ENCODE data around the gene DOLPP1.

The DOLPP1 gene

DNA sequence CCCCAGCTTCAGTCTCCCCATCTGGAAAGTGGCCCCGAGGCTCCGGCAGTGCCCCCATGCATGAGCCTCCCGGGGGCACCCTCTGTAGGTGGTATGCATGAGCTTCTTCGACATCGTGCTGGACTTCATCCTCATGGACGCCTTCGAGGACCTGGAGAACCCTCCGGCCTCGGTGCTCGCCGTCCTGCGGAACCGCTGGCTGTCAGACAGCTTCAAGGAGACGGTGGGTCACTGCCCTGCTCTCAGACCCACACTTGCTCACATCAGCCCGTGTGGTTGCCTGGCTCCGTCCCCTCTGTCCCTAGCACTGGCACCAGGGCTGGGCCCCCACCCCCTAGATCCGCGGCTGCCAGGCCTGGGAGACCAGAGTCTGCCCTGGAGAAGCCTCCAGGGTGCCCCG is 12.8 kb upstream of the DOLPP1 start:
- H3K79me2 ChIP-seq (ENCODE audit: control insufficient read depth, insufficient read depth, low read length, unreplicated experiment) = no peaks in the 10 kb centered on the region
- no peak overlapping the region for H3K4me3 ChIP-seq (ENCODE audit: low read depth, low read length)
- no peak overlapping the region for H2AFZ ChIP-seq (ENCODE audit: low read length, unreplicated experiment)
- no peak overlapping the region for H3K27ac ChIP-seq (ENCODE audit: low read depth, low read length)
- H3K36me3 ChIP-seq (ENCODE audit: insufficient read depth, low read length) = 0 out of 2 replicates have a peak, but pooled peaks cover 2% of the 10 kb centered on the region
- H3K27me3 ChIP-seq (ENCODE audit: insufficient read depth, low read length) = no peaks in the 10 kb centered on the region
- H3K4me1 ChIP-seq (ENCODE audit: control insufficient read depth, insufficient read depth, low read length, unreplicated experiment) = no peaks in the 10 kb centered on the region

DNA sequence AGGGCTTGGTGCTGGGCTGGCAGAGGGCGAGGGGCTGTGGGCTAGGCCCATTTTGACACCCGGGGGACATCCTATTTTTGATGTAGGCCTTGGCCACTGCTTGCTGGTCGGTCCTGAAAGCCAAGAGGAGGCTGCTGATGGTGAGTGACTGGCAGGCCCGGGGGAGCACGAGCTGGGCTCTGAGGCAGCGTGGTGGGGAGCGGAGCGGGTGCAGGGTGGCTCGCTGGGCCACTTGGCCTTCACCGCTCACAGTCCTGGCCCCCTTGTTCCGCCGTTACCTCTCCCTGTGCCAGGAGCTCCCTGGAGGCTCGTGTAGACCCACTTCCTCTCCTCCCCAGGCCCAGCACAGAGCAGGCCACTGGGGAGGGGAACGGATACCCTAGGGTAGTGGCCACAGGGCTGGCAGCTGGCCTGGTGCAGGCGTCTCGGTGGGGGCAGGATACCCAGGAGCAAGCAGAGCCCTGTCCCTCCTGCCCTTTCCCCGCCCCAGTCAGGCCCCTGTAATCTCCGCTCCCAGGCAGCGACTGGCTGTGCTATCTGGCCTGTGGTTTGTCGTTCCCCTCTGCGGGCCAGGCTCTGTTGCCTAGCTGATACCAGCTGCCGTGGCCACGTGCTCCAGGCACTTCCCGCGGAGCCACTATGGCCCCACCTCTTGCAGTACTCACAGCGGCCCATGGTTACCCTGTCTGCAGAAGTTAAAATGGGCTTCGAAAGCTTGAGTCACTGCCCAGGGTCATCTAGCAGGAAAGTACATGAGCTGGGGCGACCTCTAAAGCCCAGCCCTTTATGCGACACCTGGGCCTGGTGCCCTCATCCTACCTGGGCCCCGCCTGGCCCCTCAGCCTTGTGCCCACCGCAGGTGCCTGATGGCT is 11.7 kb upstream of the DOLPP1 start:
- no peaks in the 10 kb centered on the region for H3K4me1 ChIP-seq (ENCODE audit: control insufficient read depth, insufficient read depth, low read length, unreplicated experiment)
- H3K79me2 ChIP-seq (ENCODE audit: control insufficient read depth, insufficient read depth, low read length, unreplicated experiment) = no peaks in the 10 kb centered on the region
- no peak overlapping the region for H3K4me3 ChIP-seq (ENCODE audit: low read depth, low read length)
- H3K27me3 ChIP-seq (ENCODE audit: insufficient read depth, low read length) = no peaks in the 10 kb centered on the region
- 0 out of 2 replicates have a peak, but pooled peaks cover 2% of the 10 kb centered on the region for H3K36me3 ChIP-seq (ENCODE audit: insufficient read depth, low read length)
- no peak overlapping the region for H3K27ac ChIP-seq (ENCODE audit: low read depth, low read length)
- no peak overlapping the region for H2AFZ ChIP-seq (ENCODE audit: low read length, unreplicated experiment)

DNA sequence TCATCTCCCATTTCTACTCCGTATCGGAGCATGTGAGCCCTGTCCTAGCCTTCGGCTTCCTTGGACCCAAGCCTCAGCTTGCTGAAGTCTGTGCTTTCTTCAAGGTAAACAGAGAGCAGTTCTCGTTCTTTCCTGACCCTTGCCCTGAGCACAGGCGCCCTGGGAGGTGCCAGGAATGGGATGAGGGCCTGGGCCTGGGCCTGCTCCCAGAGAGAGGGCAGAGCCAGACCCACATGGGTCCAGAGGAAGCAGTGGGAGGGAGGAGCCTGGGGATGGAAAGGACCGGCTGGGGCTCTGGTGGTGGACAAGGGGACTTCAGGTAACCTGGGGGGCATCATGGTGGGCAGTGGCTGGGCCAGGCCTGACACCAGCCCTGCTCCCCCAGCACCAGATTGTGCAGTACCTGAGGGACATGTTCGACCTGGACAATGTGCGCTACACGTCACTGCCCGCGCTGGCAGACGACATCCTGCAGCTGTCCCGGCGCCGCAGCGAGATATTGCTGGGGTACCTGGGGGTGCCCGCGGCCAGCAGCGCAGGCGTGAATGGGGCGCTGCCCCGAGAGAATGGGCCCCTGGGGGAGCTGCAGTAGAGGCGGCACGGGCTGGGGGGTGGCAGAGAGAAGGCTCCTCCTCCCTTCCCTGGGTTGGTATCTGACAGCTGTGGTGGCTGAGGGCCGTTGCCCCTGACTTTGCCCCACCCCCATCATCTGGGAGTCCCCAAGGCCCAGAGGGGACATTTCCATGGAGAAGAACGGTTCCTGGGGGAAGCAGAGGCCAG is 10.9 kb upstream of the DOLPP1 start:
- H2AFZ ChIP-seq (ENCODE audit: low read length, unreplicated experiment) = no peak overlapping the region
- 0 out of 2 replicates have a peak, but pooled peaks cover 2% of the 10 kb centered on the region for H3K36me3 ChIP-seq (ENCODE audit: insufficient read depth, low read length)
- H3K79me2 ChIP-seq (ENCODE audit: control insufficient read depth, insufficient read depth, low read length, unreplicated experiment) = no peaks in the 10 kb centered on the region
- H3K27me3 ChIP-seq (ENCODE audit: insufficient read depth, low read length) = no peaks in the 10 kb centered on the region
- no peaks in the 10 kb centered on the region for H3K4me1 ChIP-seq (ENCODE audit: control insufficient read depth, insufficient read depth, low read length, unreplicated experiment)
- H3K27ac ChIP-seq (ENCODE audit: low read depth, low read length) = no peak overlapping the region
- H3K4me3 ChIP-seq (ENCODE audit: low read depth, low read length) = no peak overlapping the region

DNA sequence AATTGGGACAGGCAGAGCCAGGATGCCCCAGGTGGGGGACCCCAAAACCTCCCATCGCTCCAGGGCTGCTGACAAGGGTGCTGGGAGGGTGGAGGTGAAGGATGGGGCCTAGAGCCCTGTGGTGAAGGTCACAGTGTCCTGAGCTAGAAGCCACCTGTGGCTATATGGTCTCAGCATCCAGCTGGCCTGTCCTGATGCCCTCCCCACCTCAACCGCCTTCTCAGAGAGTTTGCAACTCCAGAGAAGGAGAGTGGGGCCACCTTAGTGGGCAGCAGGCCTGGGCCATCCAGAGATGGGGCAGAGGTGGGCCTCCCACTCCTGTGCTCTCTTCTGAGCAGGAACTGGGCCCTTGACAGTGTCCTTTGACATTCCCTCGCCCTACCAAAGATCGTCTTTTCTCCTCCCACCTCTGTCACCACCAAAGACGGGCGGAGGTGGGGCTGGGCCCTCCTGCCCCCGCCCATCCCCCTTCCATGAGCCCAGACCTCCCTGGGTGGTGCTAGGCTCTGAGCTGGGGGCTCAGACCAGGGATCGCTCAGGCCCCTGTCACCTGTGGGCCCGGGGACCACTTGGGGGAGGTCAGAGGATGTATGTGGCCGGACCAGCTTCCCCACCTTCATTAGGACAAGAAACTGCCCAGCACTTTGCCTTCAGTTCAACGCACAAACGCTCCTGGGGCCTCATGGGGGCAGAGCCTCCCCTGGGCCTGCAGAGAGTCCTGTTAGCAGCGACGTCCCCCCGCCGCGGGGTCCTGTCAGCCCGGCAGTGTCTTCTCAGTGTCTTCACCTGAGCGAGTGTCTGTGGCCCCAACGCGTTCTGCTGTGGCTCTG is 10.0 kb upstream of the DOLPP1 start:
- Histone ChIP-seq H3K27ac (ENCODE audit: low read depth, low read length) (no peak overlapping the region), H3K36me3 (ENCODE audit: insufficient read depth, low read length) (no peaks in the 10 kb centered on the region), H3K27me3 (ENCODE audit: insufficient read depth, low read length) (no peaks in the 10 kb centered on the region), H3K79me2 (ENCODE audit: control insufficient read depth, insufficient read depth, low read length, unreplicated experiment) (no peaks in the 10 kb centered on the region), H2AFZ (ENCODE audit: low read length, unreplicated experiment) (no peak overlapping the region), H3K4me3 (ENCODE audit: low read depth, low read length) (no peak overlapping the region), H3K4me1 (ENCODE audit: control insufficient read depth, insufficient read depth, low read length, unreplicated experiment) (no peaks in the 10 kb centered on the region)

DNA sequence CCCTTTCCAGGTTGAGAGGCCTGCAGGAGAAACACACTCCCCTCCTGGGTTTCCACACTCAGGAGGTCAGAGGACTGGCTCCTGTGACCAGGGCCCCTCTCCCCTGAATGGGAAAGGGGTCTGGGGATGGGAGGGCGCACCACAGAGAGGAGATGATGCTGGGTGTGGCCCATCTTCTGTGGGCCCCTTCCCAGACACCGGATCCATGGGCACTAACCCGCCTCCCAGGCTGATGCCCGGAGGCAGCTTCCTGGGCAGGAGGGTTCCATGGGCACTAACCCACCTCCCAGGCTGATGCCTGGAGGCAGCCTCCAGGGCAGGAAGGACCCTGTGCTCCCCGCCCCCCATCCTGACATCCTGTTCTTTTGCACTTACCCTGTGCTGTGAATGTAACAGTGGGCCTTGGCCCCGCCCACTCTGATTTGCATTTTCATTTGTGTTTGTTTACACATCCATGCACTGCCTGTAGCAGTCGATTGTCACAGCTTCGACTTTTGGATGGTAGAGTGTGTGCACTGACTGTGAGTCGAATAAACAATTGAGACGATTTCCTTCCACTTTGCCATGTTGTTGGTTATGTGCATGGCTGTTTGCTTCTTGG is 9.3 kb upstream of the DOLPP1 start:
- Histone ChIP-seq H3K36me3 (ENCODE audit: insufficient read depth, low read length) (no peaks in the 10 kb centered on the region), H2AFZ (ENCODE audit: low read length, unreplicated experiment) (no peak overlapping the region), H3K4me1 (ENCODE audit: control insufficient read depth, insufficient read depth, low read length, unreplicated experiment) (no peaks in the 10 kb centered on the region), H3K79me2 (ENCODE audit: control insufficient read depth, insufficient read depth, low read length, unreplicated experiment) (no peaks in the 10 kb centered on the region), H3K27ac (ENCODE audit: low read depth, low read length) (no peak overlapping the region), H3K27me3 (ENCODE audit: insufficient read depth, low read length) (no peaks in the 10 kb centered on the region), H3K4me3 (ENCODE audit: low read depth, low read length) (no peak overlapping the region)

DNA sequence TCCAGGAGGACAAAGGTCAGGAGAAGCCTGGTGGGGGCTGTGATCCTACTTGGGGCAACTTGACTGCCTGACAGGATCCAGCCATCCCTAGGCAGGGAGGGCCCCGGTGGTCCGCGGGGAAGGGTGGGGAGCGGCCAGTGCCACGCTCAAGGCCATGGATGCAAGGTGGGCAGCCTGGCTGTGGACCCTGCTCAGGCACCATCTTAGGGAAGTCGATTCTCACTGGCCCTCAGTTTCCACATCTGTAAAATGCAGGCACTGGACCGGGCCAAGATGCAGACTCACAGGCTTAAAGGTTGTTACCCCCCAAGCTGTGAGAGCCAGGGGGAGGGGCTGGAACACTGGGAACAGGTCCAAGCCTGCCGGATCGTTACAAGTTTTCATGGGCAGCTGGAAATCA is 8.7 kb upstream of the DOLPP1 start:
- H3K4me1 ChIP-seq (ENCODE audit: control insufficient read depth, insufficient read depth, low read length, unreplicated experiment) = no peaks in the 10 kb centered on the region
- no peak overlapping the region for H3K27ac ChIP-seq (ENCODE audit: low read depth, low read length)
- H3K36me3 ChIP-seq (ENCODE audit: insufficient read depth, low read length) = no peaks in the 10 kb centered on the region
- no peaks in the 10 kb centered on the region for H3K79me2 ChIP-seq (ENCODE audit: control insufficient read depth, insufficient read depth, low read length, unreplicated experiment)
- no peak overlapping the region for H2AFZ ChIP-seq (ENCODE audit: low read length, unreplicated experiment)
- H3K4me3 ChIP-seq (ENCODE audit: low read depth, low read length) = no peak overlapping the region
- H3K27me3 ChIP-seq (ENCODE audit: insufficient read depth, low read length) = no peaks in the 10 kb centered on the region

DNA sequence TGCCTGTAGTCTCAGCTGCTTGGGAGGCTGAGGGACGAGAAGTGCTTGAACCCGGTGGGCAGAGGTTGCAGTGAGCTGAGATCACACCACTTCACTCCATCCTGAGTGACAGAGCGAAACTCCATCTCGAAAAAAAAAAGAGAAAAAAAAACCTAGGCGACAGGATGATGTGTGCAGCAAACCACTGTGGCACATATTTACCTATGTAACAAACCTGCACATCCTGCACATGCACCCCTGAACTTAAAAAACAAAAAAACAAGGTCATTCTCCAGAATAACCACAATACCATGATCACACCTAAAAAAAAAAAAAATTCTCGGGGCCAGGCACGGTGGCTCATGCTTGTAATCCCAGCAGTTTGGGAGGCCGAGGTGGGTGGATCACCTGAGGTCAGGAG is 7.5 kb upstream of the DOLPP1 start:
- H3K79me2 ChIP-seq (ENCODE audit: control insufficient read depth, insufficient read depth, low read length, unreplicated experiment) = no peaks in the 10 kb centered on the region
- no peak overlapping the region for H2AFZ ChIP-seq (ENCODE audit: low read length, unreplicated experiment)
- no peaks in the 10 kb centered on the region for H3K27me3 ChIP-seq (ENCODE audit: insufficient read depth, low read length)
- H3K4me3 ChIP-seq (ENCODE audit: low read depth, low read length) = no peak overlapping the region
- no peaks in the 10 kb centered on the region for H3K36me3 ChIP-seq (ENCODE audit: insufficient read depth, low read length)
- H3K27ac ChIP-seq (ENCODE audit: low read depth, low read length) = no peak overlapping the region
- no peaks in the 10 kb centered on the region for H3K4me1 ChIP-seq (ENCODE audit: control insufficient read depth, insufficient read depth, low read length, unreplicated experiment)

DNA sequence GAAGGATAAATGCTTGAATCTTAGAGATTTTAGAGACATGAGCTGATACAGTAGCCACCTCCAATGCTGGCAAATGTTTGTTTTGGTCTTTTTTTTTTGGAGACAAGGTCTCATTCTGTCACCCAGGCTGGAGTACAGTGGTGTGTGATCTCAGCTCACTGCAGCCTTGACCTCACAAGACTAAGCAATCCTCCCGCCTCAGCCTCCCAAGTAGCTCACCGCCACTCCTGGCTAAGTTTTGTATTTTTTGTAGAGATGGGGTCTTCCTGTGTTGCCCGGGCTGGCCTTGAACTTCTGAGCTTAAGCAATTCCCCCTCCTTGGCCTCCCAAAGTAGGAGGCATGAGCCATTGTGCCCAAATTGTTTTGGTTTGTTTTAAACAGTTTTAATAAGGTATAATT is 6.8 kb upstream of the DOLPP1 start:
- H3K27me3 ChIP-seq (ENCODE audit: insufficient read depth, low read length) = no peaks in the 10 kb centered on the region
- no peaks in the 10 kb centered on the region for H3K79me2 ChIP-seq (ENCODE audit: control insufficient read depth, insufficient read depth, low read length, unreplicated experiment)
- H3K4me3 ChIP-seq (ENCODE audit: low read depth, low read length) = no peak overlapping the region
- no peak overlapping the region for H3K27ac ChIP-seq (ENCODE audit: low read depth, low read length)
- H2AFZ ChIP-seq (ENCODE audit: low read length, unreplicated experiment) = no peak overlapping the region
- no peaks in the 10 kb centered on the region for H3K4me1 ChIP-seq (ENCODE audit: control insufficient read depth, insufficient read depth, low read length, unreplicated experiment)
- no peaks in the 10 kb centered on the region for H3K36me3 ChIP-seq (ENCODE audit: insufficient read depth, low read length)

DNA sequence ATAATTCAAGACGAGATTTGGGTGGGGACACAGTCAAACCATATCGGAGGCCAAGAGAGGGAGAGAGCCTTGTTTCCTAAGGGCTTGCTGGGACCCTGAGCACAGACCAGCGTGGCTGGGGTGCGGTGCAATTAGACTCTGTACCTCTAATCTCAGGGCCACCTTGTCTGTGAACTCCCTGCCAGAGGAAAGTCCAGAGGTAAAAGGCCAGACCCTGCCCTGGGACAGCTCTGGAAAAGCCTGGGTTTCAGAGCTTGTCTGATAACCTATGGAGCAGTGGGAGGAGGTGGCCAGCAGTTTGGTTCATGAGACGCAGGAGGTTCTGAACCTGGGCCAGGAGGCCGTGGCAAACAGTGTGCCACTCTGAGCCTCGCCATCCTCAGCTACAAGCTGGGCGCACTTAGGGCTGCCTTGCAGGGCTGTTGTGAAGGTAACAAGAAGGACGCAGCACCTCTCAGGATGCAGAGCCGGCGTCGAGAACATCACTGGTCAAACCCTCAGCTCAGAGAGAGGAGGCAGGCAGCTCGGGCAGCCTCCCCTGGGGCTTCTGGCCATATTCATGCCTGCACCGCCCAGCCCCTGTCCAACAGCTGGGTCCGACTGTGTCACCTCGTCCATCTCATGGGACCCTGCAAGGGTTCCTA is 4.8 kb upstream of the DOLPP1 start:
- no peak overlapping the region for H3K4me3 ChIP-seq (ENCODE audit: low read depth, low read length)
- H3K36me3 ChIP-seq (ENCODE audit: insufficient read depth, low read length) = no peaks in the 10 kb centered on the region
- peaks cover 5% of the 10 kb centered on the region for H3K4me1 ChIP-seq (ENCODE audit: control insufficient read depth, insufficient read depth, low read length, unreplicated experiment)
- no peaks in the 10 kb centered on the region for H3K27me3 ChIP-seq (ENCODE audit: insufficient read depth, low read length)
- H2AFZ ChIP-seq (ENCODE audit: low read length, unreplicated experiment) = no peak overlapping the region
- no peaks in the 10 kb centered on the region for H3K79me2 ChIP-seq (ENCODE audit: control insufficient read depth, insufficient read depth, low read length, unreplicated experiment)
- H3K27ac ChIP-seq (ENCODE audit: low read depth, low read length) = no peak overlapping the region

DNA sequence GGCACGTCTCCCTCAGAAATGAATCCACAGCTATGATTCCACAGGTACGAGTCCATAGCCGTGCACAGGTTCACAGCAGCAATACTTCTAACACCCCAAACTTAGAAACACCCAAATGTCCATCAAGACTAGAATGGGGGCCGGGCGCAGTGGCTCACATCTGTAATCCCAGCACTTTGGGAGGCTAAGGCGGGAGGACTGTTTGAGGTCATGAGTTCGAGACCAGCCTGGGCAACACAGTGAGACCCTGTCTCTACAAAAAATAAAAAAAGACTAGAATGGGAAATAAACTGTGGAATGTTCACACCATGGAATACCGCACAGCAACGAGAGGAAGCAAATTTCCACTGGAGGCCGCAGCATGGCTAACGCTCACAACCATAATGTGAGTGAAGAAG is 4.3 kb upstream of the DOLPP1 start:
- H3K4me1 ChIP-seq (ENCODE audit: control insufficient read depth, insufficient read depth, low read length, unreplicated experiment) = peaks cover 6% of the 10 kb centered on the region
- no peak overlapping the region for H2AFZ ChIP-seq (ENCODE audit: low read length, unreplicated experiment)
- no peak overlapping the region for H3K27ac ChIP-seq (ENCODE audit: low read depth, low read length)
- H3K36me3 ChIP-seq (ENCODE audit: insufficient read depth, low read length) = no peaks in the 10 kb centered on the region
- no peaks in the 10 kb centered on the region for H3K27me3 ChIP-seq (ENCODE audit: insufficient read depth, low read length)
- no peak overlapping the region for H3K4me3 ChIP-seq (ENCODE audit: low read depth, low read length)
- H3K79me2 ChIP-seq (ENCODE audit: control insufficient read depth, insufficient read depth, low read length, unreplicated experiment) = peaks cover 1% of the 10 kb centered on the region

Data from ACC112 (cell line).